IPS-18c (cell line): ENCODE results near the gene USP10.

Experiments used
- H3K4me3 ChIP-seq: 2 replicates; pipeline ENCODE4 v1.7.0; 2013; ENCODE audit warnings: low read depth, mild to moderate bottlenecking, low read length, moderate library complexity; ENCODE audit not compliant: insufficient read depth
- H3K9me3 ChIP-seq: one replicate; pipeline ENCODE4 v1.6.1; 2013; ENCODE audit warnings: mild to moderate bottlenecking, low read length, moderate library complexity; ENCODE audit not compliant: control insufficient read depth, insufficient read depth

The USP10 gene

DNA sequence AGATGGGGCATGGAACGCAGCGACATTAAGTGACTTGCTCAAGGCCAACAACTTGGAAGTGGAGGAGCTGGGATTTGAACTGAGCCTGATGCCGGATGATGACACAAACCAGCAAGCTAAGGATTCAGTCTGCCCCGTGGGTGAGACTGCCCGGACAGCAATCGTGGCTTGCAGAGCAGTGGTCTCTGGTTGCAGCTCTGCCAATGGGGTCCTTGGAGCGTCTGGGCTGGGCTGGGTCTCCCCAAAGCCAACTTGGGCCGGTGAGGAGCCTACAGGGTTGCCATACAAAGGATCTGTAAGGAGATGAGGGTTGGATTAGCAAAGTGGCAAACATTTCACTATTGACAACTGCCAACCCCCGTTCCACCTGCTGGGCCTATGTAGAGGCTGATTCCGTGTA, 117.4 kb downstream of the USP10 start:
- Histone ChIP-seq H3K4me3 (no peak overlapping the region), H3K9me3 (no peaks in the 10 kb centered on the region)

DNA sequence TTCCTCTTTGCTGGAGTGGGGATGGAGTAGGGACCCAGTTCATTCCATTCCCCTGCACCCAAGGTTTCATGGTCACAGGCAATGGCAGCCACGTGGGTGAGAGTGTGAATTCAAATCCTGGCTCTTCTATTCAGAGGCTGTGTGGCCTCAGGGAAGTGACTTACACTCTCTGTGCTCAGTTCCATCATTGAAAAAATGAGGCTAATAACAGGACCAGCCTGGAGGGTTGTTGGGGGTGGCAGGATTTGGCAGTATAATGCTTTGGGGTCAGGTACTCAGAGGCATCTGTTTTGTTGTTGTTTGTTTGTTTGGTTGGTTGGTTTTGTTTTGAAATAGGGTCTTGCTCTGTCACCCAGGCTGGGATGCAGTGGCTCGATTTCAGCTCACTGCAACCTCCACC, 117.8 kb downstream of the USP10 start:
- H3K4me3 ChIP-seq, result no peak overlapping the region
- H3K9me3 ChIP-seq, result no peaks in the 10 kb centered on the region

DNA sequence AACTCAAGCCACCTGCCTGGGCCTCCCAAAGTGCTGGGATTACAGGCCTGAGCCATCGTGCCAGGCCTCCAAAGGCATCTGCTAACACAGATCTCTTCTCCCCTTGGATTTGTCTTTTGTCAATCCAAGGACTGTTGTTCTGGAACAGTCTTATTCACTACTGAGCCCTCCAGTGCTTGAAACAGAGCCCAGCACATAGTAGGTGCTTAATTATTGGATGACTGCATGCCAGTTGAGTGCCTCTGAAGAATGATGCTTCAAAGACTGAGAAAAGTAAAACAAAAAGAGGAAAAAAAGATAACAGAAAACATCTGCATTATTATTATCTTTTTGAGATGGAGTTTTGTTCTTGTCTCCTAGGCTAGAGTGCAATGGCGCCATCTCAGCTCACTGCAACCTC, 118.3 kb downstream of the USP10 start:
- Histone ChIP-seq H3K9me3 (no peaks in the 10 kb centered on the region), H3K4me3 (no peak overlapping the region)

DNA sequence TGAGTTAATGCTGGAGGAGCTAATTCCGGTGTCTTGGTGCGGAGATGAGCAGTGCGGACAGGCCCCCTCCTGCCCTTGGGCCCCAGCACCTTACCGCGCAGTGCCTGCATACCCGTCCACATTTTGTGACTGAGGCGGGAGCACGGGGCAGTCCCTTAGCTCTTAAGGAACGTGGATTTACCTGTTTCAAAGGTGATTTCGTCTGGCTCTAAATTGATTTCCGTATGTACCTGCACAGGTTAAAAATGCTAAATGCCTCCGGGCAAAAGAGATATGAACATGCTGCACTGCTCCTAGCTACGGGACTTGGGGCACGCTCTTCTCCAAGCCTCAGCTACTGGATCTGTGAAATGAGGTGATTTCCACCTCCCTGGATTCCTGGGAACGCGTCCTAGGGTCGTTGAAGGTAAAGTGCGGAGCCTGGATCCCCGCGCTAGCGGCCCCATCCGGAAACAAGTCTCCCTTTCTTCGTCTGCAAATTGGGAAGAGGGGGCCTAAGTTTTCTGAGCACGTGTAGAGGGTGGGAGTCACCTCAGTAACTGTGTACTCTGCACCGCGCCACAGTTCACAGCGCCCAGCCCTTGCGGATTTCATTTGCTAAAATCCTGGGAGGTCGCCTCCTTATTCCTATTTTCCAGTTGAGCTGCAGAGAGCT, 119.3 kb downstream of the USP10 start:
- H3K4me3 ChIP-seq, result peak overlapping the region; percentile 38; the same call in 1 of the 2 replicates
- no peaks in the 10 kb centered on the region for H3K9me3 ChIP-seq

DNA sequence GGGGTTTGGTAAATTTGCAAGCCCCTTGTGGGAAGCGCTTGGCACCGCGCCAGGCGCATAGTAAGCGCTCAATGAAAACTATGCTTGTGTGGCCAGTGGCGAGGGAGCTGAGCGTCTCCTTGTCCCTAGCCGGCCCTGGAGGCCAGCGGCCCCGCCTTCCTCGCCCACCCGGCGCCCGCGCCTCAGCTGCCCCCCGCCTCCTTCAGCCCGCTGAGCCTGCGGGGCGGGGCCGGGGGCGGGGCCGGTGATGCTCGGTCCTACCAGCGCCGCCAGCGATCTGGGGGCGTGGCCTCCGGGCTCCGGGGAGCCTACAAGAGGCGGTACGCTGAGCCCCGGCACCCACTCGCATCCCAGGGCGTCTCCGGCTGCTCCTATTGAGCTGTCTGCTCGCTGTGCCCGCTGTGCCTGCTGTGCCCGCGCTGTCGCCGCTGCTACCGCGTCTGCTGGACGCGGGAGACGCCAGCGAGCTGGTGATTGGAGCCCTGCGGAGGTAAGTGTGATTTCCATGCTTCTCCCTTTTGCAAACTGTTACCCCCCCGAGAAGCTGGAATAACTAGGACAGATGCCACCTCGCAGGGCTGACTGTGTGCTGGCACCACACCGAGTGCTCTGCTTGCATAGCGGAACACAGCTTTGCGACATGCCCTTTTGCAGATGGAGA, 120.0 kb downstream of the USP10 start, which contains the start of gene CRISPLD2:
CRISPLD2 (plus strand) TSS at position 342 of the 661 bp plus-strand sequence. CDS start 18,511 bp downstream, outside the sequence.
- peak within 1 kb of the TSS; percentile 58 for H3K4me3 ChIP-seq
- H3K9me3 ChIP-seq, result no peaks in the 10 kb centered on the region

DNA sequence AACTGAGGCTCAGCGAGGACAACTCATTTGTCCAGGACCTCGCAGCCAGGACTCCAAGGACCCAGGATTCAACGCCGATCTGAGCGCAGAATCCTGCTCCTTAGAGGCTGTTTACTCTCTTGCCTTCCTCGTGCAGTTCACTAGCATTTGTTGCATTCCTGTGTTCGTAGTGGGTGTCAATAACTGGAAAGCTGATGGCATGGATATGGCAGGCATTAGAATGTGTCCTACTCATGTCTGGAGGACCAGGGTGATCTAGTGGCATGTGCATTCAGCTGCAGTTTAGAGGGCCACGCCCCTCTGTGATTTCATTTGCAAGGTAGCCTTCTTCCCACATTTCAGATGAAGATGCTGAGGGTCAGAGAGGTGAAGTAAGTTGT, 120.5 kb downstream of the USP10 start:
- Histone ChIP-seq H3K4me3 (no peak overlapping the region), H3K9me3 (no peaks in the 10 kb centered on the region)

DNA sequence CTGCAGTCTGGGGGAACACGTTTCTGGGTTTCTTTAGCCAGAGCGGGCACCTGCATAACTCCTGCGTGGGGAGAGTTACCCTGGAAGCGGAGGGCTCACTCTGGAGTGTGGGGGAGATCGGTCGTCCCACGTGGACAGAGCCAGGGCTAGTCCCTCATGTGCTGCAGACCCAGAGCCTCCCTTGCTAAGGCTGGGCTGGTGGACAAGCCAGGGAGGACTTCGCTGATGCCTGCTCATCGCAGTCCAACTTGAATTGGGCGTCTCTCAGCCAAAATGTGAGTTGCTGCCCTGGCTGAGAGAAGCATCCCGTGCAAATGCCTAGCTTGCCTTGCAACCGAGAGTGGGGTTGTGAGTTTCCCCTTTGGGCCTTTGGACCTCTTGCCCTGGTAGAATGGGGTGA, 121.0 kb downstream of the USP10 start:
- H3K4me3 ChIP-seq, result no peak overlapping the region
- H3K9me3 ChIP-seq, result no peaks in the 10 kb centered on the region

DNA sequence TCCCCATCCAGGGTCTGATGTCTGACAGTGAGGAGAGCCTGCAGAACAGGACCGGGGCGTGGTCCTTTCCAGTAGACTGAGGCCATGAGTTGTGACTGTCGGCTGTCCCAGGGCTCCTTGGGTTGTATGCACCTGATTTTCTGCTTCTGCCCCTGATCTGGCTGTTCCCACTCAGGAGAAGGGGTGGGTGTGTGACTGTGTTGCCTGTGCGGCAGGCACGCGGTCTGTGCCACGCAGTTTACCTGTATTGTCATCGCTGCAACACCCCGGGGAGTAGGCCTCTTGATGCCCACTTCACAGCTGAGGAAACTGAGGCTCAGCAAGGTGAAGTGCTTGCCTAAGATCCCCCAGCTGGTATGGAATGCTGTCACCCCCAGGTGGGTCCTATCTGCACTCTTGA, 121.4 kb downstream of the USP10 start:
- Histone ChIP-seq H3K4me3 (no peak overlapping the region), H3K9me3 (no peaks in the 10 kb centered on the region)

DNA sequence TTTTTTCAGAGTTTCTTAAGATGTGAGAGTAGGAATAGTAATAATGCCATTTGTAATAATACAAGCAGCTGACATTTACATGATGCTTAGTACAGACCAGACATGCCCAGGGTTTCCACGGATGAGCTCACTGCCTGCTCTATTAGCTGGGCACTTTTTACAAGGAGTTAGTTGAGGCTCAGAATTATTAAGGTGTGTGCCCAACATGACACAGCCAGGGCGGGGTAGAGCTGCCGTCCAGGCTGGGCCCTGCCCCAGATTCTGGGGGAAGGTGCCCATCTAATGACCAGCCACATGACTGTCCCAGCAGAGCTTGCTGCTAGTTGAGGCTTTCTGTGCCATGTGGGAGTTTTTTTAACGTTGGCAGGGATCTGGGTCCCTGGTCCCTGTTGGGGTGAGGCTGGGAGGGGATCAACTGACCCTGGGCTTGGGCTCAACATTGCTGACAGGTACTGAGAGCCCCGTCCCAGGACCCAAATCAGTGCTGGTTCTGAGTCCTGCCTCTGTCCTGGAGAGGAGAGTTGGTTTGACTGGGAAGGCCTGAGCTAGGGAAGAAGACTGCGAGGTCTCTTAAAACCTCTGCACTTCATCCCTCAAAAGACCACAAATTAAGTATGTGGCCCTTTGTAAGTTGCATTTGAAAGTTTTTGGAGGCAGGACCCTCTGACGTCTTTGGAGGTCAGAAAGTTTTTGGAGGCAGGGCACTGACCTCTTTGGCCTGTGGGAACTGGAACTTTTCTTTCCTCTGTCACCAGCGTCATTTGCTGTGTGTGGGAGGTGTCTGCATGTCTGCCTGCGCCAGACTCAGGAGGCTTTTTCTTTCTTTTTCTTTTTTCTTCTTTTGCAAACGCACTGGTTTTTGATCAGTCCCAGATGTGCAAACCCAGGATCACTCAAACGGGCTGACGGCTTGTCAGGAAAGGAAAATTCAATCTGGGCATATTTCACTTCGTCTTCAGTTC, 122.2 kb downstream of the USP10 start:
- Histone ChIP-seq H3K4me3 (no peak overlapping the region), H3K9me3 (no peaks in the 10 kb centered on the region)

DNA sequence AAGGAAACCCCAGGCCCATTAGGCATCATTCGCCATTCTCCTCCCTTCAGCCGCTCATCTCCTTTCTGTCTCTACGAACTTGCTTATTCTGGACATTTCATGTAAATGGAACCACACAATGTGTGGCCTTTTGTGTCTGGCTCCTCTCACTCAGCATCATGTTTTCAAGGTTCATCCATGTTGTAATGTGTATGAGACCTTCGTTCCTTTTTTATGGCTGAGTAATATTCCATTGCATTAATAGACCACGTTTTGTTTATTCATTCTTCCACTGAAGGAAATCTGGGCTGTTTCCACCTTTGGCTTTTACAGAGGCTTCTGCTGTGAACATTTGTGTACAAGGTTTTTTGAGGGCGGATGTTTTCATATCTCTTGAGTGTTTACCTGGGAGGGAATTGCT, 123.2 kb downstream of the USP10 start:
- Histone ChIP-seq H3K4me3 (no peak overlapping the region), H3K9me3 (no peaks in the 10 kb centered on the region)

DNA sequence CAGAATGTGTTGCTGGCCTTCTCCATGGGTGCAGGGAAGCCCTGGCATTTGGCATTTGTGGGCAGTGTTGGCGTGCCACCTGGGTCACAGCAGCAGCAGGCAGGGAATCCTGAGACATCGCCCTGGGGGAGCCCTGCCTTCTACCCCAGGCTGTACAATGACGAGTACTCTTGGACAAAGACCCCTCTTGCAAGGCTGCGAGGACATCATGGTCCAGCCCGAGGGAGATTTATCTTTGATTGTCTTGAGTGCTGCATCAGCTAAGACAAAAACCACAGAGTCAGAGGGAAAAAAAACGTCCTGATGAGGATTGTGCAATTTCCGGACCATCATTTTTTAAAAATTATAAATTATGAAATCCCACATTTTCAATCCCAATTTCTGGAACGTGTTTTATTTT, 123.7 kb downstream of the USP10 start:
- H3K9me3 ChIP-seq, result no peaks in the 10 kb centered on the region
- H3K4me3 ChIP-seq, result no peak overlapping the region

DNA sequence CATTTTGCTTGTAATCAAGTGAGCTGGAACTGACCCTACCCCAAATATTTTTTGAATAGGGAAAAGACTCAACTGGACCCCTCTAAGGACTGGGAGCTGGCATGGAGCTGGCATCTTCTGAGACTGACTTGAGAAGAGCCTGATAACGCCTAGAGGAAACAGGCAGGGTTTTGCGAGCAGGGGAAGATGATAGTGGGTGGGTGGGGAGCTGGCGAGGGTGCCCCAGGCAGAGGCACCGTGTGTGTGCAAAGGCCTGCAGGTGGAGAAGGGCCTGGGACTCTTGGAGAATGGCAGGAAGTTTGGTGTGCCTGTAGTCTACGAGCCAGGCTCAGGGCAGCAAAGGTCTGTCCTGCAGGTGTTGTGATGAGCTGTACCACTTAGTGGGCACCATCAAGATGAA, 124.1 kb downstream of the USP10 start:
- Histone ChIP-seq H3K4me3 (no peak overlapping the region), H3K9me3 (no peaks in the 10 kb centered on the region)

DNA sequence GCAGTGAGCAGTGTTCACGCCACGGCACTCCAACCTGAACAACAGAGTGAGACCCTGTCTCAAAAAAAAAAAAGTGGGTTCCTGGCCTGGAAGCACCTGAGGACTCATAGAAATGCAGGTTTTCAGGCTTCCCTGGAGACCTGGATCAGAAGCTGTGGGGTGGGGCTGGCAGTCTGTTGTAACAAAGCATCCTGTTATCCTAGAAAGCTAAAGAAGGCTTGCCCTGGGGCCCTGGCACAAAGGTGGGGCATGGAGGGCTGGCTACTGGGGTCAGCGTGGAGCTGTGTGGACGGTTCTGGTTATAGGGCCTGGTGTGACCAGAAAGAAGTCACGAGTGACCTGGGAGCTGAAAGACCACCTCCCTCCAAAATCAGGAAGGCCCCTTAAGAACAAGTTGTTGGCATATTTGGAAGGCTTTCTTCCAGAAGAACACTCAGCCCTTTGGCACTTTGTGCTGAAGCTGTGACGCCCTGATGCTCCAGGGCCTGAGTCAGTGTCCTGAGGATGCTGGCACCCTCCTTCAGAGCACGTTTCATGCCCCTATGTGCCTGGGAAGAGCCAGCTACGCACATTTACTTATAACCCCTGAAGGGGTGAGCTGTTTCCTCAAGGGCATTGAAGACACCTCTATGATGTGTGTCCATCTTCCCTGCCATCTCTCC, 126.2 kb downstream of the USP10 start:
- no peaks in the 10 kb centered on the region for H3K9me3 ChIP-seq
- H3K4me3 ChIP-seq, result no peak overlapping the region

DNA sequence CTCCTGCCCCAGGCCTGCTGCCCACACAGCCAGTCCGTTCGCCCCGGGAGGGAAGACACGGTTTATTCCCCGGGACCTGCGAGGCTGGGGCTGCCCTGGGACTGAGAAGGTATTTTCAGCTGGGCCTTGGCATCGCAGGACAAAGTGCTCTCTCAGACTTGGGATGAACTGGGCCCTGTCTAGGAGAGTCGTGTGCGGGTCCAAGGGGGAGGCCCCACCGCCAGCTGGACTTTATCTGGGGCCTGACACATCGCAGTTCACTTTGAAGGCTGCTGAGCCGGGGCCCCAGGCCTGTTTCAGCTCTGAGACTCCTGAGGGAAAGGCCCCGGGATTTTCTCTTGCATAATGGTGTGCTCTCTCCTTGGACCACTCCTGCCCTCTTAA, 126.8 kb downstream of the USP10 start:
- Histone ChIP-seq H3K9me3 (no peaks in the 10 kb centered on the region), H3K4me3 (no peak overlapping the region)

DNA sequence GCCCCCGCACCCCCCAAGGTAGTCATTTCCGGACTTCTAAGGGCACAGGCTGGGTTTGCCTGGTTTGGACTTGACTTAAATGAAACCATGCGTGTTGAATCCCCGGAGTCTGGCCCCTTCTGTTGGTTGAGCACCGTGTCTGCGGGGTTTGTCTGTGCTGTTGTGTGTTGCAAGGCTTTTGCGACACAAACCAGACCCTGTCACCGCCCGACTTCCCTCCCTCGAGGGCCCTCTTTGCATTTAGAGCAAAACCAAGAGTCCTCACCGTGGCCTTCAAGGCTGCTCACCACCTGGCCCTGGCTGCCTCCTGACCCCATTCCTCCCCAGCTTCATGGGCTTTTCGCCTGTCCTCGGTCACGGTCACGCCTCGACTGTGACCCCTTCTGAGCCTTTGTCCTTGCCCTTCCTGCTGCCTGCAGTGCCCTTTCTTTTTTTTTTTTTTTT, 127.4 kb downstream of the USP10 start:
- no peak overlapping the region for H3K4me3 ChIP-seq
- H3K9me3 ChIP-seq, result no peaks in the 10 kb centered on the region

DNA sequence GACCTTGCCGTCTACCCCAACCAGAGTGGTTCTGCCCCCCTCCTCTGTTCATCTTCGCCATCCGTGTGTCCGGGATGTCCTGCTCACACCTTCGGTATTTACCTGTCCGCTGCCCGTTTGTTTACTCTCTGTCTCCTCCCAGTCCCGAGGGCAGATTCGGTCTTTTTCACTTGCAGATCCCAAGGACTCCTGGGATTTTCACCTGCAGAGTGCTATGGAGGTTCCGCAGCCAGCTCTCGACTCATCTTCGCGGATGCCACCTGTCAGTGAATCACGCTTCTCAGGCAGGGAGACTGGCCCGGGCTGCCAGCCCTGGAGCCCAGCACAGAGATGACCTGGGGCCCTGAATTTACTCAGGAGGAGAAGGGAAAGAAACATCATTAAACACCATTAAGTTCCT, 128.1 kb downstream of the USP10 start:
- H3K9me3 ChIP-seq, result no peaks in the 10 kb centered on the region
- H3K4me3 ChIP-seq, result no peak overlapping the region

DNA sequence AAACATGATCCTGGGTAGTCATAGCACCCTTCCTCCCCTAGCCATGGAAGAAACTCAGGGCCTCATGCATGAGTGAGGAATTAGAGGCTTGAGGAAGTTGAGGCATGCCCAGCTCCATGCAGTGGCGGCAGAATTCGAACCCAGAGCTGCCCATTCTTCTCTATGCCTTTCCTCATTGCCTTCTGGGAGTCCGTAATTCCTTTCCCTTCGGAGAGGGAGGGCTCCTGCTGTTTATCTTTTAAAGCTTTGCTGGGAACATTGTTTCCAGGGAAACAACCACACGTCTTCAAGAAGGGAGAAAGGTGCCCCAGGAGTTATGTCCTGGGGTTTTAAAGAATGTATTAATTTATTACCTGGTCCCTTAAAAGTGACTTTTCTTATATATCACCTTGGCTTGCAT, 128.5 kb downstream of the USP10 start:
- Histone ChIP-seq H3K4me3 (no peak overlapping the region), H3K9me3 (no peaks in the 10 kb centered on the region)
